HG02884 (cell line): ENCODE measurements around the gene ATP9A.
"Not testable (repeated sequence)": the region's sequence is repeated elsewhere in the genome, so short reads cannot be mapped to it uniquely, and the experiment has no call there.

Source experiments
- ATAC-seq: cut with Tn5 transposase; IDR thresholded peaks from one replicate; pipeline ENCODE4 v1.9.1; 2021; ENCODE audit warnings: mild to moderate bottlenecking, moderate library complexity; ENCODE audit not compliant: unreplicated experiment

ATP9A gene

DNA sequence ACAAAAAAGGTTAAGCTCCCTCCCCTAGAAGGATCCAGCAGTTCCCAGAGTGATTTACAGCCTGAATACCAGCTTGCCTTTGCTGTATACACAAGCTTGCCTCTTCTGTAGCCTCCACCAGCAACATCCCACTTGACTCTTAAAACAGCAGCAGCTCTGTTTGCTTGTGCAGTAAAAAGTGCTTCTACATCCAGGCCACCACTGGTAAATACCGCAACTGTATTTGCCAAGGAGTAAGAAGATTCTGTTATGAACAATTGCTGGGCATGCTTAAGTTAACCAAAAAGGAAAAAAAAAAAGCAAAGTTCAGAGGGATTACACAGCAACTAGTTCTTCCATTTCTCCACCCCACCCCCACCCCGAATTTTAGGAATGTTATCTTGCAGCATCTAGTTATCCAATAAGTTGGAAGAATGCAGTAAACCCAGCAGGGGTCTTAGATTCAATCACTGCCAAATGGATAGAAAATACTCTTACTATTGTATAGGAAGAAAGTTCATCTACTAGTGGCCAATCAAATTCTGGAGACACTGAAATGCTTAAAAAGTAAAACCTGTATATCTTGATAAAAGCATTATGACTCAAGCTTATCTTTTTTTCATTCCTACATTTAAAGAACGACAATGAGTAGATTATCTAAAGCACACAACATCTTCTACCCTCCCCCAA, 29.3 kb upstream of the ATP9A start:
- no peak for ATAC-seq

DNA sequence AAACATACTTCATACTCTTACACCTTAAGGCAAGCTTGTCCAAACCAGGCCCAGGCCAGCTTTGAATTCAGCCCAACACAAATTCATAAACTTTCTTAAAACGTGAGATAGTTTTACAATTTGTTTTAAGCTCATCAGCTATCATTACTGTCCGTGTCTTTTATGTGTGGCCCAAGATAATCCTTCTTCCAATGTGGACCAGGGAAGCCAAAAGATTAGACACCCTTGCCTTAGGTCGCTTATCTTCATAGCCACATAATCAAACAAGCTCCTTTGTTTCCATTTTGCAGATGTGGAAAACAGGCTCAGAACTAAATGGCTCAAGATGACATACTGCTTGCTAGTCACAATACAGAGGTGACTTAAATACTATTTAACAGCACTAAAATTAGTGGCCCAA, 28.1 kb upstream of the ATP9A start:
- ATAC-seq: no peak

DNA sequence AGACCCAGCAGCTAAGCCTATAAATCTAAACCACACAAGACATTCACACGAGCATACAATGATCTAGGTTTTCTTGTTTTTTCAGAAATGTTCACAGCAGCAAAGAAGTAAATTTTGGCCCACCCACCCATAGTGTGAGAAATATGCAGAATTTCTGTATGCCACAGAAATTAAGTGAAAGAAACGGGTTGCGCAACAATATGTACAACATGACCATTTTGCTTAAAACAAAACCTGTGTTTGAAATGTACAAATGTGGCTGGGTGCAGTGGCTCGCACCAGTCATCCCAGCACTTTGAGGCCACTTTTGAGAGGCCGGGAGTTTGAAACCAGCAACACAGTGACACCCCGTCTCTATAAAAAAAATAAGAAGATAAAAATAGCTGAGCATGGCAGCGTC, 24.8 kb upstream of the ATP9A start:
- no peak for ATAC-seq

DNA sequence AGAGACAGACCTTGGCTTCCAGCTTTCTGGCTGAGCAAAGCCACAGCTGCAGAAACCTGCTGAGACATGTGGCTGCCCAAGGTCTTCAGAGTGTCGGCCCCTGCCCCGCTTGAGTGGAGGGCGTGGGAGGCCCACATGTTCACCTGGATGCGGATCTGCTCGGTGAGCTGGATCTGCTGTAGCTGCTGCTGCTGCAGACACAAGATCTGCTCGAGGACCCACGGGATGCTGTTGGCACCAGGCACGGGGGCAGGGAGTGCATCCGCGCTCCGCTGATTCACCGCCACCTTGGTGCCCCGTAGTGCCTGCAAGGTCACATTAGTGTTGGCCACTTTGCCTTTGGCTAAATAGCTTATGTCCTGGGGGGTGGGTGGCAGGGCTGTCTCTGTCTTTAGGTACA, 23.4 kb upstream of the ATP9A start:
- no peak for ATAC-seq

DNA sequence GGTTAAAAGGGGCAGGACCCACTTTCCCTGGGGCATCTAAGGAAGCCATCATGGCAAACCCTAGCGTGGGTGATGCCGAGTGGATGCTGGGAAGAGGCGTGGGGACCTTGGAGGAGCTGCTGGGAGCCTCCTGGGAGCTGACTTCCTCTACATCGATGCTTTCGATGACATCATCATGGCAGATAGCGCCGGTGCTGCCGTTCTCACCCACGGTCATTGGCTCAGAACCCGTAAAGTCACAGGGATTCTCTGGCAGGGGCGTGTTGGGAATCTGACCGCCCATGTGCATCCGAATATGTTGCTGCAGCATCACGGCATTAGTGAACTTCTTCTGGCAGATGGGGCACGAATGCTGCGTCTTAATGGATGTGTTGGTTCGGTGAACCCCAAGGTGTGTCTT, 22.1 kb upstream of the ATP9A start:
- no peak for ATAC-seq

DNA sequence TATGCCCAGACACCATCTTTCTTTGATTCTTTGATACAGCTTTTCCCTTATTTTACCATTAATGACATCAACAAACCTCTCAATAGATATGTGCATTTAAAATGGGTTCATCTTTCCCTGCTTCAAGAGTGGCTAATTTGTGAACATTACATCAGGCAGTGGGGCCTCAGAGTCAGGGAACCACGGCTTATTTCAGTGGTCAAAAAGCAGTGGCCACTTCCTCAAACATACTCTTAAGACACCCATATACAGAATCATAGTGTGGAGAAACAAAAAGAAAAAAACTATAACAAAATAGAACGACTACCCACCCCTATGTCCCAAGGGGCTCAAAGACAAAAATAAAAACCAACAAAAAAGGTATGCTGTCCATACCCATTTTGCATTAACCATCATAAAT, 21.2 kb upstream of the ATP9A start:
- ATAC-seq: no peak

DNA sequence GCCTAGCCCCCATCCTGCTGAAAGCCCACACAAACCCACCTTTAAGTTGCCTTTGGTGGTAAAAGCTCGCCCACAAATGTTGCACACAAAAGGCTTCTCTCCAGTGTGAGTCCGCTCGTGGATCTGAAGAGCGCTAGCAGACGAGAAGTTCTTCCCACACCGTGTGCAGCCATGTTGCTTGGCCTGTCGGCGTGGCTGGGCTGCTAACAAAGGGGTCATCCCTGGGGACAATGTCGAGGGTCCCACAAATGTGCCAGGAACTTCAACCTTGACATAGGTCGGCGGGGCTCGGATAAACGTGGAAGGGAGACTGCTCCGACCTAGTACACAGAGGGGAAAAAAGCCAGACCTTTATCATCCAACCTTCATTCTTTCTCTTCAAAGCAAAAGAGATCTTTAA, 20.6 kb upstream of the ATP9A start:
- no peak for ATAC-seq

DNA sequence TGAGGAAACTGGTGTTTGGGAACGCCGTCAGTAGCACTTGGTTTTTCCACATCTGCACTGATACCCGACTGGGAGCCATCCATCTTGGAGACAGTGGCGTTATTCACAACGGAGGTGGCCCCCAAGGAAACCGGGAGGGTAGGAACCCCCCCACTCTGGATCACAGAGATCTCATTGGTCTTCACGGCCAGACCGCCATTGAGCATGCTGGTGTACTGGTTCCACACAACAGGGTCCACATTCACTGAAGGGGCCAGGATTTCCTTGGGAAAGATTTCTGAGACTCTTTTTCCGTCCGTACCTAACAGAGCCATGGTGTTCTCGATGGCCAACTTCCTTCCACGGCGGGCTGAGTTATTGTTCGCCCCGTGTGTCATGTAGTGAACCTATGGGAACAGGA, 16.1 kb upstream of the ATP9A start:
- no peak for ATAC-seq

DNA sequence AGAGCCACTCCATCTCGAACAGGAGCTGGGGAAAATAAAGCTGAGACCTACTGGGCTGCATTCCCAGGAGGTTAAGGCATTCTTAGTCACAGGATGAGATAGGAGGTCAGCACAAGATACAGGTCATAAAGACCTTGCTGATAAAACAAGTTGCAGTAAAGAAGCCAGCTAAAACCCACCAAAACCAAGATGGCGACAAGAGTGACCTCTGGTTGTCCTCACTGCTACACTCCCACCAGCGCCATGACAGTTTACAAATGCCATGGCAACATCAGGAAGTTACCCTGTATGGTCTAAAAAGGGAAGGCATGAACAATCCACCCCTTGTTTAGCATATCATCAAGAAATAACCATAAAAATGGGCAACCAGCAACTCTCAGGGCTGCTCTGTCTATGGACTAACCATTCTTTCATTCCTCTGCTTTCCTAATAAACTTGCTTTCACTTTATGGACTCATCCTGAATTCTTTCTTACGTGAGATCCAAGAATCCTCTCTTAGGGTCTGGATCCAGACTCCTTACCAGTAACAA, 10.1 kb upstream of the ATP9A start:
- not testable (repeated sequence) for ATAC-seq

DNA sequence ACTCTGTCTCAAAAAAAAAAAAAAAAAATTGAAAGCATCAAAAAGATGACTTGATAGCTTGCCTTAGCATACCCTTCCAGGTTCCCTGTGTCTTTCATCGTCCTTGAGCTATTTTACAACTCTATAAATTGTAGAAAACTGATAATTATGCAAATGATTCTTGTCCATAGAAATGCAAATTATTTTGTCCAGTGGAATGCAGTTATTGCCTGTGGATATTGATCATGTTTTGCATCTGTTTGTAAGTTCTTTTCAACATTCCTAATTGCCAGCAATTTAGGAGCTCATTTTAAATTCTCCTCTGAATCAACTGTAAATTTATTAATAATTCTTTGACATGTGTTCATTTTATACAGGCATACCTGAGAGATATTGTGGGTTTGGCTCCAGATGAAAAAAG, 7.1 kb upstream of the ATP9A start:
- ATAC-seq: no peak

DNA sequence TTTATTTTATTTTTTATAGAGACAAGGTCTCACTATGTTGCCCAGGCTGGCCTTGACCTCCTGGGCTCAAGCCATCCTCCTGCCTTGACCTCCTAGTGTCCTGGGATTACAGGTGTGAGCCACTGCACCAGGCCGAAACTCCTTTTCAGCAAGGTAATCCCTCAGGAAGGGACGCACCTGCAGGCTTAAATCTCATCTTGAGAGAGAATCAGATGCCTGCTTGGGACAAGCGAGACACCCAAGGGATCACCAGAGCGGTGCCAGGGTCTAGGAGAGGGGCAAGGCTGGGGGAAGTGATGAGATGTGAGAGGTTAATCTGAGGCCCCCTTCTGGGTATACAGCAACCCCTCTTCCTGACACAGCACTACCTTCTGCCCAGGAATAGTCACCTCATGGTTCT, 4.0 kb upstream of the ATP9A start:
- no peak for ATAC-seq

DNA sequence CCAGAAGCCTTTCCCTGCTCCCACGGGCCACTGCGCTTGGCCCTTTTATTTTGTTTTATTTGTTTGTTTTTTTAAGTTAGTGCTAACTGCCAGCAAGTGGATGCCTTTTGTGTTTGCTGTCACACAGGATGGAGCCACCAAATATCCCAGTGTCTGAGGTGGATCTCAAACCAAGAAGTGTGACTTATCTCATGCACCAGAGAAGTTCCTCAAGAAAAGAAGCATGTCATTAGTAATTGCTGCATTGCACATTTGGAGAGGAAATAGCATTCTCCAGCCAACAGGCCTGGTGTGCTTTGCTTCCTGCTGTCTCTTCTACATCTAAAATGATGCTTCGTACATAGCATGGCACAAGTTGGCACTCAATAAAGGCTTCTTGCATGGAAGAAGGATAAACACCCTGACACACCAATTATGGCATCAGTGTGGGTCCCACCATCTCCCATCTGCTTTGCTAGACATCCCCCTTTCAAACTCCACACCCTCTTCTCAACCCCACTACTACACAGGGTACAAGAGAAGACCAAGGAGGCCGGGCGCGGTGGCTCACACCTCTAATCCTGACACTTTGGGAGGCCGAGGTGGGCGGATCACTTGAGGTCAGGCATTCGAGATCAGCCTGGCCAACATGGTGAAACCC, 1.9 kb upstream of the ATP9A start:
- no peak for ATAC-seq

DNA sequence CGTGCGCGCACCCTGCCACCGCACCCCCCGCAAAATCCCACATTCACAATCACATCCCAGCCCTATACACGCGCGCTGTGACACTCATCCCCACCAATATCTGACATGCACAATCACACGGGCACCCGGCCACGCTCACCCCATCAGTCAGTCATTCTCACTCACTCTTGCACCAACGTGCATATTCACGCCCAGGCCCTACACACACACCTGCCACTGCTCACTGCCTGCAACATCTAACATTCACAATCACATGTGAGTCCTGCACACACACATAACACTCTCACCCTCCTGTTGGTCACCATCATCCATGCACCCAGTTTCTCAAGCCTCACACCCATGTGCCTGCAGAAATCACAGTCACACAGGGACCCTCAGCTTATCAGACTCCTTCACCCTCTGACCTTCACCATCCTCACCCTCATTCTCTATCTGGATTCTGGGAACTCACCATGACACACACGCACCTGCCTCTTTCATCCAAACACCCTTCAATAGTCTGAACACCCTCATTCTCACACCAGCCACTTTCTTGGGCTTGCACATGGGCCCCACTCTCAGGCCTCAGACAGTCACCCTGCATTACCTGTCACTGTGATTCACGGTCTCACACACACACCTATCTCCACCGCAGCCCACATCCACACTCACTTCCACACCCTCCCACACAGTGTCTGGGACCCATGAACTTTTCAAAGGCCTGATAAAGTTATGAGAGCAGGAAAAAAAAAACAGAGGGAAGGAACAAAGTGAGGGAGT, 748 bp upstream of the ATP9A start:
- no peak for ATAC-seq

DNA sequence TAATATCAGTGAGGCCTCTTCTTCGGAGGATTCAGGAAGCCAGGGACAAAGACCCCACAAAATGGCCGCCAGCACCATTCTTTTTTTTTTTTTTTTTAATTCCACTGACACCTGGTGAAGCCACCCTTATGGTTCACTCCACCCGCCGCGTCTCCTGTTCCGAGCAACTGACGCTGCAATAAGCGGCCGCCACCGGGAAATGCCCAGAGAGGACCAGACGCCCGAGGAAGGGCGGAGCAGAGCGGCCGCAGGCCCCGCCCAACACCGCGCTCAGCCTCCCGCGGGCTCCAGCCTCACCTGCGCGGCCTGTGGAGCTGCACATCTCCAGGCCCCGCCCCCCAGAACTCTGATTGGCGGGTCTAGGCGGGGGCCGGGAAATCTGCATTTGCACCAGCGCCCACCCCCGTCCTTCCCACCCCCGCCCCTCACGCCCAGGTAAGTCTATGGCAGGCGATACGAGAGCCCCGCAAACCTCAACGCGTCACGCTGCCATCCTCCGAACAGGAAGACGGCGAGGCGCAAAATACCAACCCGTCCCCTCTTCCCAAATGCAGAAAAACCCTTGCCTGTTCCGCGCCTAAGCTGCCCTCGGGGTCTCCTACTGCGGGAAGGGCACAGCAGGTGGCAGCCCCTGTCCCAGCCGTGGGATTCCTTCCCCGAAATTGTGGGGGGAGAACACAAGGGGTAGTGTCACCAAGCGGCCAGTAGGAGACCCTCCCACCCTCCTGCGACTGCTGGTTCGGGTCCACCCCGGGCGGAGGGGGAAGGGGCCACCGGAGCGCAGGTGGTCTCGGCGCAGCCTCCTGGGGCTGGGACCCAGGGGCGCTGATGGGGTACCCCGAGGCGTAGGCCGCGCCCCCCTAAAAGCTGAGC, 960 bp downstream of the ATP9A start:
- ATAC-seq: no peak

DNA sequence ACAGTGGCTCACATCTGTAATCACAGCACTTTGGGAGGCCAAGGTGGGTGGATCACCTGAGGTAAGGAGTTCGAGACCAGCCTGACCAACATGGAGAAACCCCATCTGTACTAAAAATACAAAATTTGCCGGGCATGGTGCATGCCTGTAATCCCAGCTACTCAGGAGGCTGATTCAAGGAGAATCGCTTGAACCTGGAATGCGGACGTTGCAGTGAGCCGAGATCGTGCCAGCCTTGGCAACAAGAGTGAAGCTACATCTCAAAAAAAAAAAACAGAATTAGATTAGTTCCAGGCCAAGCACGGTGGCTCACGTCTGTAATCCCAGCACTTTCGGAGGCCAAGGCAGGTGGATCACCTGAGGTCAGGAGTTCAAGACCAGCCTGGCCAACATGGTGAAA, 2.8 kb downstream of the ATP9A start:
- not testable (repeated sequence) for ATAC-seq

DNA sequence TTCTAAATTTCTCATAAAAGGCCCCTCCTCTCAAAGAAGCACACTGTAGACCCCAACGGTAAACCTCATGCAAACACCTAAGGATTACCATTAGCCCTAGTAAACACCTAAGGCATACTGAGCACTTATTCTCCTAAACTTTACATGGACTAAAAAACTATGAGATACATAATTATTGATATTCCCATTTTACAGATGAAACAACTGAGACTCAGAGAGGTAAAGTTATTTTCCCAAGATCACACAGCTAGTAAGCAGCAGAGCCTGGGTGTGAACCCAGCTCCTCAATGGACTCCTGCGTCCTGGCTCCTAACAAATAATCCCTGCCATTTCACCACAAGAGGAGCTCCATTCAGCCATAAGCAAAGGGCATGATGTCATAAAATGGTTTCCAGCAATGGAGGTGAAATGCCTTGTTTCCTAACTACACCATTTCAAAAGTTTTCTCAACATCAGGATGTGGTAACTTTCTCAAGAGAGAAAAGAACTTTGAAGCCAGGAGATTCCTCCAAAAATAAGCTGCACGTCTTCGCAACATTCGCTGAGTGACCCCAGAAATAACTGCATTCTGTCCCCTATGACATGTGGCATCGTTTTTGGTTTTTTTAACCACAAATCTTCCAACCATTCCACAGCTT, 4.1 kb downstream of the ATP9A start:
- no peak for ATAC-seq

DNA sequence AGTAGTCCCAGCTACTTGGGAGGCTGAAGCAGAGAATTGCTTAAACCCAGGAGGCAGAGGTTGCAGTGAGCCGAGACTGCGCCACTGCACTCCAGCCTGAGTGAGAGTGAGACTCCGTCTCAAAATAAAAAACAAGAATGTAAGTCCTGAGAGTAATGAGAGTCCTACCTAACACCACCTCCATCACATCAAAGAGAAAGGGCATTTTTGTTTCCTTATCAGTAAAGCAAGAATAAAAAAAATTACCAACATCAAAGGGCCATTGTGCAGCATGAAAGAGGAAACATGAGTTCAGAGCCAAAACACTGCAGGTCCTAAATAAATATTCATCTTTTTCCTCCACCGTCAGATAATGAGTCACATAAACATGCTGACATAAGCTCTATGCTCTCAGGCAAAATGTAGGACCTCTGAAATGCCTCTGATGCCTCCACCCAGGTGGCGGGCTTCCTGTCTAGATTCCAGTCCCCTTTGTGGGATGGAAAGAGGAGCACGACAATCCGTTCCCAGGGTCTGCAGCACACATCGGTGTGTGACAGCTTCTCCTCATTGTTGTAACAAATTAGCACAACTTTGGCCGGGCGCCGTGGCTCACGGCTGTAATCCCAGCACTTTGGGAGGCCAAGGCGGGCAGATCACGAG, 7.2 kb downstream of the ATP9A start:
- no peak for ATAC-seq

DNA sequence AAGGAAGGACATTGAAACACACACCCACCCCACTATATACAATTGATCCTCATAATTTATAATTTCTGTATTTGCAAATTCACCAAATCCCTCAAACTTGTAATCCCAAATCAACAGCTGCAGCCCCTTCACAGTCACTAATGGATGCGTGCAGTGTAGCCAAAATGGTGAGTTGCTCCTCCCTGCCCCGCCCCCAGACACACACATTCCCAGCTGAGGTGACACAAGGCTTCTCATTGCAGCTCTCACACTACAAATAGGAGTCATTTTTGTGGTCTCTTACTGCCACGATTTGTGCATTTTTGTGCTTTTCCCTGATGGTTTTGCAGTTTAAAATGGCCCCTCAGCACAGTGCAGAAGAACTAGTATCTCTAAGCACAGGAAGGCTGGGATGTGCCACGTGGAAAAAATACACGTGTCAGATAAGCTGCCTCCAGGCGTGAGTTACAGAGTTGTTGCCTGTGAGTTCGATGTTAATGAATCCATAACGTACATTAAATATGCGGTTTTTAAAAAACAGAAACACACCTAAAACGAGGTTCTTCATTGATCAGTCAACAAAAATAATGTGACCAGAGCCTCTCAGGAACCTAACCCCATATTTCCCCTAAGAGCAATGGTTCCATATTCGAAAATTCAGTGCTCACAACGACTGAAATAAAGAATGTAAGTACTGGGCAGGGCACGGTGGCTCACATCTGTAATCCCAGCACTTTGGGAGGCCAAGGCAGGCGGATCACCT, 8.2 kb downstream of the ATP9A start:
- ATAC-seq: no peak

DNA sequence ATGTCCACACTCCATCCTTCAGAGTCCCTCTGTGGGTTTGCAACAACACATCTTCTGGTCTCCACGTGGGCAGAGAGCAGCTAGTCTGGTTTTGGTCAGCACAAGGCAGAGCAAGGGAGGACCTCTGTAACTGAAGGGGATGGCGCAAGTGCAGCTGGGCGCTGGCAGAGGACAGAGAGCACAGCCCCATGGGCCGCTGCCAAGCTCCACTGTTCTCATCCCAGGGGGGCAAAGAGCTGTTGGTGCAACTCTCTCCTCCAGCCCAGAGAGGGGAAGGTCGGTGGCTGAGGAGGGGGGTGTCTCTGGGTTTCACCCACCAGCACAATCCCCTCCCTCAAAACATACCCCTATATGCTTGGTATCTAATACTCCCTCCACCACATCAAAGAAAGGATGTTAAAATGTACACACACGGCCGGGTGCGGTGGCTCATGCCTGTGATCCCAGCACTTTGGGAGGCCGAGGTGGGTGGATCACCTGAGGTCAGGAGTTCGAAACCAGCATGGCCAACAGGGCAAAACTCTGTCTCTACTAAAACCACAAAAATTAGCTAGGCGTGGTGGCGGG, 9.1 kb downstream of the ATP9A start:
- no peak for ATAC-seq
